HG02938 (cell line): ENCODE measurements around the gene OVAAL.

Experiments used
- ATAC-seq: cut with Tn5 transposase; IDR thresholded peaks from one replicate; pipeline ENCODE4 v1.9.1; 2021; ENCODE audit warnings: mild to moderate bottlenecking, moderate library complexity; ENCODE audit not compliant: unreplicated experiment

OVAAL gene

DNA sequence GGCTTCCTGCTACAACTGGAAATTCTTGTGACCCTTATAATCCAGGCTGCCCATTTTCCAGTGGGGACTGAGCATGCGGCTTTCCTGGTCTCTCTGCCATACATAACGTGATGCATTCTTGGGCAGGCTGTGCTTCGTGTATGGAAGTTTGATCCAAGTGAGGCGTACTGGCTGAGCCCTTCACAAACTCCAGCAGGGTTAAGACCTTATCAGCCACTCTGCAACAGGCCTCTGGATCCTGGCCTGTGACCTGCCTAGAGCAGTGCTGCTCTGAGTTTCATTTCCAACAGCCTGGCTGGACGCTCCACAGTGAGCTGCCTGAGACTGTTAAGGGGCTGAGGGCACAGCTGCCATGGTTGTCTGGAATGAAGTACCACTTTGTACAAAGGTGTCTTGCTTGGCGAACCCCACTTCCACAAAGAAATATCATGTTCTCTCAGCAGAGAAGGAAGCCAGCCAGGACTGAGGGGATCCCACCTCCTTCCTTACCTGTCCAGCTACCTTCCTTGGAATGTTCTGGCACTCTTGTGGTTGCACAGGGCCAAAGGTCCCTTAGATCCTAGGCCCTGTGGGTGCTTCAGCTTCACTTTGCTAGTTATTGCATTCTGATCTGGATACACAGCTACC is 44.6 kb downstream of the OVAAL start:
- no peak for ATAC-seq

DNA sequence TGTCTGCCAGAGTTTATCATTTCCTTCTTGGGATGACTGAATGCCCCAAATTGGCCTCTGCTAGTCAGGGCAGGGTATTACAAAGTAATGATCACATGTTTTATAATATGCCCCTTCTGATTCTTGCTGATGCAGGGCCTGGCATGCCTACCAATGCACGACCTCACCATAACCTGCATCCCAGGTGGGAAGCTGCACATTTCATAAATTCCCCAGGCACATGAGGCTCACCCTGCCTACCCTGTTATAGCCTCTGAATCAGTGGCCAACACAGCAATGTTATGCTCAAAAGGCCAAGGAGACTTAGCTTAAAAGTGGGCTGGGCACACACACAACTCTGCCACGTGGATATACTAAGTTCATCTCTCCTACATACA is 45.1 kb downstream of the OVAAL start:
- ATAC-seq: no peak

DNA sequence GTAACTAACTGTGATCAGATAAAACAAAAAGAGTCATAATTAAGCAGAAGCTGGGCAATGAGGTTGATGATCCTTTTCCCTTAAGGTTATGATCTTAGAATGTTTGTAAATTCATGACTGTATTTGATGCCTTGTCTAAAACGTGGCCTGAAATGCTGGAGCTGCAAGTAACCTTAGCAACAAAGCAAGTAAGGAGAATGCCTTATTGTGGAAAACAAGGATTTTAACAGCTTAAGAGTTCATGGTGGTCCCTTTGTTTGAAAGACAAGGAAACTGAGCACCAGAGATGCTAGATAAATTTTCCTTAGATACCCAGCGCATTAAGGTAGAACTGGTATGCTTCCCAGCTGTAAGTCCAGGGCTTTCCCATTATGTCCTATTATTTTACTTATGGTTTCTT is 47.4 kb downstream of the OVAAL start:
- ATAC-seq: no peak

GRCh38 chr1:180609643-180610555 is 51.1 kb downstream of the OVAAL start:
- ATAC-seq: no peak

- no peak for ATAC-seq
Measured at GRCh38 chr1:180610556-180611015, 51.8 kb downstream of the OVAAL start.

DNA sequence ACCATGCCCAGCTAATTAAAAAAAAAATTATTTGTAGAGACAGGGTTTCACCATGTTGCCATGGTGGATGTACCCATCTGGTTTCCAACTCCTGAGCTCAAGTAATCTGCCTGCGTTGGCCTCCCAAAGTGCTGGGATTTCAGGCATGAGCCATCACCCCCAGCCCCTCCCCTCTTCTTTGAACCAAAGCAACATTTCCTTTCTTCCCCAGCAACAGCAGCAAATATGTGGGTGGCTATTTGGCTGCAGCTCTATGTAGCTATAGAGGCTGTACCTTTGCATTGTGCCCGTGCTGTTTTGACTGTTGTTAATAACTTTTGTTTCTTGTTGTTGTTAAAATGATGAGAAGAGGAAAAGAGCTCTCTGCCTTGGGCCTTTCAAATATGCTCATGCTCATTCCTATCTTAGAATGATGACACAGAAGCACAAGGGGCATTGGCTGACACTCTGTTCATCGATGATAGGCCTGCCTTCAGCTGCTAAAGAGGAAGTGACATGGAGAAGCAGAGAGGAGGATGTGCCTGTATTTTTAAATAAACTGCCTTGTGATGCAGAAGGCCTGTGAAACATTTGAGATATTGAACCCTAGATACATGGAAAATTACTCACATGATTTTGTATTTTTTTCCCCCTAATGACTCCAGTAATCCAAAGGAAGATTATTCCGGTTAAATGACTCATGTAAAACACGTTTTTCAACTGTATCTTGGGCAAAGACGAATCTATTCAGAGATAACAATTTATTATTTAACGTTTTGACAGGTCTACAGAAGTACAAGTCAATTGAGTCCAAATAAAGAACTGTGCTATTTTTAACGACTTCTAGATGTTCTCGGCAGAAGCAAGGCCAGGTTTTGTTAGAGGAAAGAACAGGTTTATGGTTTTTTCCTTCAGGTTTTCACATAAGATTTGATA is 52.5 kb downstream of the OVAAL start:
- no peak for ATAC-seq

- ATAC-seq: no peak
Measured at GRCh38 chr1:180612632-180613031, 53.9 kb downstream of the OVAAL start.

DNA sequence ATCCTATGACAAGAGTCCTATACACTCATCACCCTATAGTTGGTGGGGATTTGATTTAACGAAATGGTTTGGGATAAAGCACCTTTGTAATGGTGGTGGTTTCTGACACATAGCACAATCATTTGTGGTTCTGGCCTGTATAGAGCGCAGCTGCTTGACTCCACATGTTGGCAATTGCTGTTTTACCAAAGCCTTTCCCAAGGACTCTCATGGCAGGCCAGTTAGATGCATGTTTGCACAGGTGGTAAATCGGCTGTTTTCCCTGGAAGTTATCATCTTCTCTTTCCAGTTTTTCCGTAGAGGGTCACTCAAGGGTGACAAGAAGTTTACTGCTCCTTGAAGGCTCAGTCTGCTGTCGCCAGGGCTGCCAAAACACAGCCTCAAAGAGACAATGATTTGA is 56.0 kb downstream of the OVAAL start:
- no peak for ATAC-seq

GRCh38 chr1:180615493-180616290 is 56.9 kb downstream of the OVAAL start:
- no peak for ATAC-seq
